GM12878 (cell line): ENCODE results near the gene CDHR4.

ENCODE experiments used
- CEBPB ChIP-seq, 2 experiments: fragments of 150-350 bp in 1 of 2; IDR thresholded peaks; 2 replicates each; pipeline ENCODE4 v1.6.1; 2012 to 2014; ENCODE audit warnings: low read depth in 2 of 2, low read length in 2 of 2, borderline replicate concordance in 1 of 2, inconsistent platforms in 1 of 2
- EP300 ChIP-seq, 2 experiments: fragments of 150-350 bp in 1 of 2; IDR thresholded peaks; 2 replicates each; pipeline ENCODE4 v1.6.1; 2011 to 2012; ENCODE audit warnings: low read depth in 2 of 2, low read length in 2 of 2, borderline replicate concordance in 1 of 2, improper control_type of control experiment in 1 of 2, inconsistent platforms in 1 of 2; ENCODE audit not compliant: control insufficient read depth in 1 of 2
- EZH2 ChIP-seq: IDR thresholded peaks from 2 replicates; pipeline ENCODE4 v1.6.1; 2012; ENCODE audit warnings: low read depth, mild to moderate bottlenecking, control low read depth, inconsistent platforms, low read length, borderline replicate concordance; ENCODE audit not compliant: control insufficient read depth
- HDAC6 ChIP-seq: fragments of 200-600 bp; sonication (generic); IDR thresholded peaks from one replicate; pipeline ENCODE4 v1.8.0; 2017; ENCODE audit warnings: antibody characterized with exemption; ENCODE audit not compliant: unreplicated experiment
- NFIC ChIP-seq: IDR thresholded peaks from 2 replicates; pipeline ENCODE4 v1.6.1; 2012; ENCODE audit warnings: low read depth, mild to moderate bottlenecking, inconsistent platforms, low read length, moderate library complexity
- RAD21 ChIP-seq: IDR thresholded peaks from 2 replicates; pipeline ENCODE4 v1.6.1; 2011; ENCODE audit warnings: mild to moderate bottlenecking, low read depth, low read length, moderate library complexity; ENCODE audit not compliant: insufficient read depth
- ZBTB11 ChIP-seq: fragments of 450-650 bp; formaldehyde crosslinking; IDR thresholded peaks from 2 replicates; pipeline ENCODE4 v1.5.0; 2022; ENCODE audit warnings: mild to moderate bottlenecking, missing genetic modification characterization
- ZSCAN29 ChIP-seq: fragments of 450-650 bp; IDR thresholded peaks from 2 replicates; pipeline ENCODE4 v1.6.1; 2017; ENCODE audit warnings: mild to moderate bottlenecking, moderate library complexity

GRCh38 chr3:49779358-49780079, 20.2 kb downstream of the CDHR4 start:
- TF ChIP-seq HDAC6 (no peak), EP300 (IDR thresholded peaks at IDR 0.05; ENCODE audit: borderline replicate concordance in 1 of 2, control insufficient read depth in 1 of 2, low read depth in 2 of 2, low read length in 2 of 2) (no peak), NFIC (no peak), RAD21 (no peak), ZBTB11 (CRISPR knock-in tag) (no peak), EZH2 (no peak), CEBPB (IDR thresholded peaks at IDR 0.05; ENCODE audit: borderline replicate concordance in 1 of 2, low read depth in 2 of 2, low read length in 2 of 2) (no peak), ZSCAN29 (no peak)
